PC-9 (cell line): Measurements from ENCODE around the gene CLRN2.

Experiments used
- CTCF ChIP-seq: fragments of 200-600 bp; sonication (generic); conservative IDR thresholded peaks from 2 replicates; pipeline ENCODE4 v1.6.1; 2017; ENCODE audit warnings: mixed run types, antibody characterized with exemption, mild to moderate bottlenecking, moderate library complexity
- EZH2 ChIP-seq: fragments of 200-600 bp; sonication (generic); IDR thresholded peaks from 2 replicates; pipeline ENCODE4 v1.8.0; 2017; ENCODE audit warnings: antibody characterized with exemption, low read depth

- TF ChIP-seq CTCF (no peak), EZH2 (no peak)
Observed at GRCh38 chr4:17510582-17510981, 4.4 kb upstream of the CLRN2 start.
